Activated CD4-positive, alpha-beta T cell treated with anti-CD3 and anti-CD28 coated beads for 36 hours (primary cell): ENCODE data around the gene SYTL5. TPM values are rescaled to one million over a fixed set of nuclear protein-coding genes. Genes with fewer than 3 reads are reported as not detected.

Experiments
- ATAC-seq: fragments of 200-7000 bp; cut with Tn5 transposase; one replicate; pipeline ENCODE4 v1.10.0; 2021; ENCODE audit warnings: mild to moderate bottlenecking, moderate library complexity
- CTCF ChIA-PET: fragments of 350-600 bp; sonication (Branson Sonifier 250); formaldehyde crosslinking; loops from one replicate; lab custom pipeline; 2021; ENCODE audit warnings: antibody characterized with exemption; lab: Charles Lee
- POLR2A ChIA-PET: fragments of 350-600 bp; sonication (Branson Sonifier 250); formaldehyde crosslinking; loops from one replicate; lab custom pipeline; 2021; ENCODE audit warnings: antibody characterized with exemption, inconsistent platforms; lab: Charles Lee
- DNase-seq: peaks from one replicate; pipeline ENCODE4 v3.0.0-alpha.2; 2020
- H3K27ac Mint-ChIP-seq: one replicate; pipeline ENCODE4 v1.8.0; 2021; ENCODE audit warnings: mixed read lengths
- H3K27me3 Mint-ChIP-seq: one replicate; pipeline ENCODE4 v1.8.0; 2021; ENCODE audit warnings: mixed read lengths
- H3K36me3 Mint-ChIP-seq: one replicate; pipeline ENCODE4 v1.8.0; 2021; ENCODE audit warnings: low read depth, mixed read lengths
- H3K4me1 Mint-ChIP-seq: one replicate; pipeline ENCODE4 v1.8.0; 2021; ENCODE audit warnings: mixed read lengths
- H3K4me3 Mint-ChIP-seq: one replicate; pipeline ENCODE4 v1.8.0; 2021; ENCODE audit warnings: mild to moderate bottlenecking, moderate library complexity, mixed read lengths
- H3K9me3 Mint-ChIP-seq: one replicate; pipeline ENCODE4 v1.8.0; 2021; ENCODE audit warnings: low read depth, mixed read lengths
- intact Hi-C, 2 experiments: fragments of 100-400 bp; cut with DNase I in 1 of 2; cut with micrococcal nuclease in 1 of 2; formaldehyde crosslinking; loops; one replicate each; pipeline versions ENCODE4 v1.14.2 to v1.15.1; 2022 to 2024; cut with DNase I, micrococcal nuclease
- total RNA-seq, 2 experiments: library from RNA; stranded (reverse); gene quantifications; one replicate each; pipeline ENCODE4 v1.2.3, GENCODE V29; 2021

Gene SYTL5
- total RNA-seq, 2 experiments from 2014 or later = not detected

DNA sequence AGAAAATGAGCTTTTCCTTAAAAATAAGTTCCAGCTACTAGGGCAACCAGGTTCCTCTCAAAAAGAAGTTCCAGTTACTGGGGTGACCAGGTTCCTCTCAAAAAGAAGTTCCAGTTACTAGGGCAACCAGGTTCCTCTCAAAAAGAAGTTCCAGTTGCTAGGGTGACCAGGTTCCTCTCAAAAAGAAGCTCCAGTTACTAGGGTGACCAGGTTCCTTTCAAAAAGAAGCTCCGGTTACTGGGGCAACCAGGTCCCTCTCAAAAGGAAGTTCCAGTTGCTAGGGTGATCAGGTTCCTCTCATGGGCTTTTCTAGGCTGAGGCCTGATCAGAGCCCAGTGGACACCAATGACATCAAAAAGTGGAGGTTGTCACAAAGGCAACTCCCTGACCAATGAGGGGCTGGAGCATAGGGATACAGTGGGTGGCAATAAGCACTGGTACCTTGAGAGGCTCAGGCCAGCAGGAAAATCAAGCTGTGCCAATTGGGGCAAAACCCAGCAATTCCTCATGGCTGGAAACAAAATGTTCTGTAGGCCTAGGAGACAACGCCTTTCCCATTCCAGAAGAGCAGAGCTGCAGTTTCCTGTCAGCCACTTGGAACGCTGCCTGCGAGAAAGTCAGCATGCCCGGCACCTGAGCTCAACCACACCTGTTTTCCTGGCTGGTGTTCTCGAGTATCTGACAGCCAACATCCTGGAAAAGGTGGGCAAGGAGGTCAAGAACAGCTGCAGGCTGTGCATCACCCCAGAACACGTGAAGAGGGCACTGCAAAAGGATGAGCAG, 12.3 kb upstream of the SYTL5 start:
- H3K4me1 Mint-ChIP-seq = no peaks in the 10 kb centered on the region
- H3K36me3 Mint-ChIP-seq = no peaks in the 10 kb centered on the region
- no peak overlapping the region for H3K4me3 Mint-ChIP-seq
- intact Hi-C loops = no loop called here
- H3K27me3 Mint-ChIP-seq = no peaks in the 10 kb centered on the region
- peak; percentile 42 for ATAC-seq
- ChIA-PET POLR2A (no interaction called here), CTCF (no interaction called here)
- no peak overlapping the region for H3K27ac Mint-ChIP-seq
- no peaks in the 10 kb centered on the region for H3K9me3 Mint-ChIP-seq
- peak; percentile 22 for DNase-seq

DNA sequence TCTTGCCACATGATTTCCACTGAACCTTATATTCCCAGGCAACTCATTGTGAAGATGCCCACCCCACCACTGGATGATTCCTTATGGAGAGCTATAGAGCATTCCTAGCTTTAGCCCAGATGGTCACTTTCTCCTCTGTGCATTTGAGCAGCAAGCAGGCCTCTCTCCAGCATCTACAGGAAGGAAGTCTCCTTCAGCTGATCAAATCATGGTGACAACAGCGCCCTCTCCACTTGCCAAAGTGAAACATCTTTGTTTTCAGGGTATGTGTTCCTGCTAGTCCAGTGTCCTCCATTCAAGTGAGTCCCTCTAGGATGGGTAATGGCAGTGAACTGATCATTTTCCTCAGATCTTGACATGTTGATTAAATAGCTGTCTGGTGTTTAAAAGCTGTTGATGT, 10.9 kb upstream of the SYTL5 start:
- POLR2A ChIA-PET = no interaction called here
- ATAC-seq (no peak), DNase-seq (peak; percentile 14)
- no peaks in the 10 kb centered on the region for H3K9me3 Mint-ChIP-seq
- no peaks in the 10 kb centered on the region for H3K36me3 Mint-ChIP-seq
- CTCF ChIA-PET = no interaction called here
- no peaks in the 10 kb centered on the region for H3K27me3 Mint-ChIP-seq
- no peaks in the 10 kb centered on the region for H3K4me1 Mint-ChIP-seq
- H3K27ac Mint-ChIP-seq = no peak overlapping the region
- no peak overlapping the region for H3K4me3 Mint-ChIP-seq
- intact Hi-C loops = no loop called here

DNA sequence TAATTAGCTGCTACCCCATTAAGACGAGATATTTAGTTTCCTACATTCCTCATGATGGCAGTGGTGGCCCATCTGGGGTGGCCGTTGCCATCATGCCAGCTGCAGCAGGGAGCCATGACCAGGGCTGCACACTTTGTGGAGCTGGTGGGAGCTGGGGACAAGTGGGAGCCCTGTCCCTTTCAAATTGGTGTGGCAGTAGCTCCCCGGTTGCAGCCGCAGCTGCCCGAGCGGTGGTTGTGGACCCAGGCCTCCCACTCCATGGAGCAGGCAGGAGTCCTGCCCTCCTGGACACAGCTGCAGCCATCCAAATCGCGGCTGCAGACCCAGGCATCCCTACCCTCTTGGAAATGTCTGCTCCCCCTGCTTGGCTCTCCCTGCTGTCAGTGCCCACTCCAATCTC, 9.3 kb upstream of the SYTL5 start:
- no peaks in the 10 kb centered on the region for H3K9me3 Mint-ChIP-seq
- ChIA-PET POLR2A (no interaction called here), CTCF (no interaction called here)
- no peak for DNase-seq
- no peaks in the 10 kb centered on the region for H3K4me1 Mint-ChIP-seq
- H3K36me3 Mint-ChIP-seq = no peaks in the 10 kb centered on the region
- no peak for ATAC-seq
- H3K27me3 Mint-ChIP-seq = no peaks in the 10 kb centered on the region
- H3K4me3 Mint-ChIP-seq = no peak overlapping the region
- no peak overlapping the region for H3K27ac Mint-ChIP-seq
- intact Hi-C loops = no loop called here

DNA sequence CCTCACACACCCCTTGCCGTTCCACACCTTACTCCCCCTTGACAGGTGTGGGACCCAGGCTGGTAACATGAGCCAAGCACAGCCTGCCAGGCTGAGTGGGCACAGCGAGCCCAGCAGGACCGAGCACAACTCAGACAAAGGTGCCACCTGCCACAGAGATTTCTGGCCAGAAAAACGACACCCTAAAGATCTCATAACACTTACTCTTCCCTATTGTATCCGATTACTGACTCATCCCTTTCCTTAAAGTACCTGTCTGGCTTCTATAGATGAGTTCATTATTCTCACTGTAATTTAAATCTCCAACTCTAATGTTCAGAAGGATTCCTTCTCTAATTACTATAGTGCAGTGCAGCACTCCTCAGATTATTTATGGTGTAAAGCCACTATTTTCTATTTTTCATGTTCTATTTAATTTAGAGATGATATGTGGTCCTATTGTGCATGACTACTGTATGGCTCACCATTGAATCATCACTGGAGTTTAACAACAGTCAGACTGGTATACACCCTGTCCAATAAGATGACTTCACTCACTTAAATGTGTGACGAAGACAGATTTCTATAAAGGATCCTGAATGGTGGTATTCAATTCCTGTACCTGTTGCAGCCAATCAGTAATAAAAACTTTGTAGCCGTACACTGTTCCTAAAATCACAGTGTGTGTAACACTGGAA, 7.6 kb upstream of the SYTL5 start:
- no peaks in the 10 kb centered on the region for H3K9me3 Mint-ChIP-seq
- DNase-seq = no peak
- H3K27ac Mint-ChIP-seq = no peak overlapping the region
- CTCF ChIA-PET = no interaction called here
- no peaks in the 10 kb centered on the region for H3K36me3 Mint-ChIP-seq
- POLR2A ChIA-PET = no interaction called here
- H3K4me1 Mint-ChIP-seq = no peaks in the 10 kb centered on the region
- peak; percentile 63 for ATAC-seq
- H3K4me3 Mint-ChIP-seq = no peak overlapping the region
- intact Hi-C loops = no loop called here
- peaks cover under 1% of the 10 kb centered on the region for H3K27me3 Mint-ChIP-seq

DNA sequence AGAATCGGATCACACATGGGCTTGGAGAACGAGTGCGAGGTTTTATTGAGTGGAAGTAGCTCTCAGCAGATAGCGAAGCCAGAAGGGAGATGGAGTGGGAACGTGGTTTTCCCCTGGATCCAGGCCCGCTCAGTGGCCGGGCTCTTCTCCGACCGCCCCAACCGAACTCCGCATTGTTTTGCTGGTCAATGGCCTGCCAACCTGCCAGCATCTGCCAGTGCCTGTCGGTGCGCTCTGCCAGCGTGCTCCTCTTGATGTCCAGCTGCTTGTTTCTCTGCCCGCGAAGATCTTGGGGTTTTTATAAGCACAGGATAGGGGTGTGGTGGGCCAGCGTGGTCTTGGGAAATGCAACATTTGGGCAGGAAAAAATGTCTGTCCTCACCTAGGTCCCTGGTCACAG, 5.6 kb upstream of the SYTL5 start:
- H3K27me3 Mint-ChIP-seq = peaks cover 2% of the 10 kb centered on the region
- H3K36me3 Mint-ChIP-seq = no peaks in the 10 kb centered on the region
- ChIA-PET POLR2A (no interaction called here), CTCF (no interaction called here)
- no peaks in the 10 kb centered on the region for H3K4me1 Mint-ChIP-seq
- intact Hi-C loops = no loop called here
- DNase-seq = no peak
- no peak overlapping the region for H3K27ac Mint-ChIP-seq
- no peak overlapping the region for H3K4me3 Mint-ChIP-seq
- no peaks in the 10 kb centered on the region for H3K9me3 Mint-ChIP-seq
- ATAC-seq = no peak

DNA sequence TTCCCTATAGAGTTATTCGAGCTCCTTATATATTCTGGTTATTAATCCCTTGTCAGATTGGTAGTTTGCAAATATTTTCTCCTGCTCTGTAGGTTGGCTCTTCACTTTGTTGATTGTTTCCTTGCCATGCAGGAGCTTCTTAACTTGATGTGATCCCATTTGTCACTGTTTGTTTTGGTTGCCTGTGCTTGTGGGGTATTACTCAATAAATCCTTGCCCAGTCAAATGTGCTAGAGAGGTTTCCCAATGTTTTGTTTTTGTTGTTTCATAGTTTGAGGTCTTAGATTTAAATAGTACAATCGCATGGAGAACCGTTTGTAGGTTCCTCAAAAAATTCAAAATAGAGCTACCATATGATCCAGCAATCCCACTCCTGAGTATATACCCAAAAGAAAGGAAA, 2.3 kb upstream of the SYTL5 start:
- DNase-seq (no peak), ATAC-seq (no peak)
- Mint-ChIP-seq H3K27me3 (peaks cover 4% of the 10 kb centered on the region), H3K4me3 (no peak overlapping the region), H3K9me3 (no peaks in the 10 kb centered on the region), H3K36me3 (no peaks in the 10 kb centered on the region), H3K4me1 (no peaks in the 10 kb centered on the region), H3K27ac (no peak overlapping the region)
- CTCF ChIA-PET = no interaction called here
- POLR2A ChIA-PET = no interaction called here
- intact Hi-C loops = no loop called here

DNA sequence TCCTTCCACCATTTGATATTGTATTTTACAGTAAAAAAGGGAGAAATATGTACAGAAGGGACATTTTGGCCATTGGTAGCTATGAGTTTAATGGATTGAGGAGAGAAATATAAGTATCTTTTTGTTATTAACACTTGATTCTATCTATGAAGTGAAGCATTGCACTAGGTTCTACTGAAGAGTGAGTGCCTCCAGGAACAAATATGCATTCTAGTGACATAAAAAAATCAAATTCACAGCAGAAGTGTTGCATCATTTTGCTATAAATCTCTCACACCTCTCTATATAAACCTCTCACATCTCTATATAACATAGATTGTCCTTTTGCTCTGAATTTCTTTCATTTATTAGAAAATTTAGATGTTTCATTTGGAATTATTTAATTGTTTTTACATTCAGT, 425 bp downstream of the SYTL5 start:
- CTCF ChIA-PET = interaction anchor here (0.6 kb wide), 1 partner anchor 1456 kb away, joined by 3 read pairs; no protein-coding TSS in a partner anchor
- intact Hi-C loops = no loop called here

DNA sequence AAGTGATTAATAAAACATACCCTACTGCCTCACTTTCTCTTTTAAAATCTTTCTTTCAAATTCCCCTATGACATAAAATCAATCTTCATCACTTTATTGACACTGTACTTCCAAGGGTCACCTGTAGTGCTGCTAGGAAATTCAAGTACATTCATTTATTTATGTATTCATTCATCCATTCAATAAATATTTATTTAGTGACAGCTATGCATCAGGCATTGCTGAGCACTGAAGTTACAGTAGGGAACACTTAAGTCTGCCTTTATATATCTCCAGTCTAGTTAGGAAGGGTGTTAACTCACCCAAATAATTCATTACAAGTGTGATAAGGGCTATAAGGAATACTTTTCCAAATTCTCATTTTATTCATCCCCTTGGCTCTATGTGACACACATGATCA, 2.3 kb downstream of the SYTL5 start:
- H3K36me3 Mint-ChIP-seq = no peaks in the 10 kb centered on the region
- CTCF ChIA-PET = no interaction called here
- H3K27ac Mint-ChIP-seq = no peak overlapping the region
- intact Hi-C loops = no loop called here
- no peaks in the 10 kb centered on the region for H3K9me3 Mint-ChIP-seq
- H3K4me3 Mint-ChIP-seq = no peak overlapping the region
- H3K27me3 Mint-ChIP-seq = peaks cover 6% of the 10 kb centered on the region
- POLR2A ChIA-PET = no interaction called here
- DNase-seq = no peak
- H3K4me1 Mint-ChIP-seq = no peaks in the 10 kb centered on the region
- ATAC-seq = no peak

More for the DNA sequence above, 425 bp downstream of the SYTL5 start:
- no peak for DNase-seq
- H3K36me3 Mint-ChIP-seq = no peaks in the 10 kb centered on the region
- H3K4me1 Mint-ChIP-seq = no peaks in the 10 kb centered on the region
- no peaks in the 10 kb centered on the region for H3K9me3 Mint-ChIP-seq
- H3K27me3 Mint-ChIP-seq = peaks cover 6% of the 10 kb centered on the region
- no peak for ATAC-seq
- no peak overlapping the region for H3K4me3 Mint-ChIP-seq
- no peak overlapping the region for H3K27ac Mint-ChIP-seq
- POLR2A ChIA-PET = no interaction called here

DNA sequence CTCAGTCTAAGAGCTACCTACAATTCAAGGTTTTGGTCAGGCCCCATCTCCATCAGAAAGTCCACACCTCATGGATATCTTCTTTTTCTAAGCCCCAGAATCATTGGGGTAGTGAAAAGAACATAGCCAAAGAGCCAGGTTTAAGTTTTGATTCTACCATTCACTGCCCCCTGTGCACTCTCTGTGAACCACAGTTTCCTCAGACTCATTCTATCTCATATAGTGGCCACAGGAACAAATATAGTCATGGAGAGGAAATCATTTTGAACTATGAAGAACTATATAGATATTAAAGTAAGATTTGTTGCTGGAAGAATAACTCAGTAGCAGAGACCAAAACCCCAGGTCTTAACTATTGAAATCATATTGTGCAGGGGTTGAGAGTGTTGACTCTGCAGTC, 3.3 kb downstream of the SYTL5 start:
- CTCF ChIA-PET = no interaction called here
- intact Hi-C loops = no loop called here

DNA sequence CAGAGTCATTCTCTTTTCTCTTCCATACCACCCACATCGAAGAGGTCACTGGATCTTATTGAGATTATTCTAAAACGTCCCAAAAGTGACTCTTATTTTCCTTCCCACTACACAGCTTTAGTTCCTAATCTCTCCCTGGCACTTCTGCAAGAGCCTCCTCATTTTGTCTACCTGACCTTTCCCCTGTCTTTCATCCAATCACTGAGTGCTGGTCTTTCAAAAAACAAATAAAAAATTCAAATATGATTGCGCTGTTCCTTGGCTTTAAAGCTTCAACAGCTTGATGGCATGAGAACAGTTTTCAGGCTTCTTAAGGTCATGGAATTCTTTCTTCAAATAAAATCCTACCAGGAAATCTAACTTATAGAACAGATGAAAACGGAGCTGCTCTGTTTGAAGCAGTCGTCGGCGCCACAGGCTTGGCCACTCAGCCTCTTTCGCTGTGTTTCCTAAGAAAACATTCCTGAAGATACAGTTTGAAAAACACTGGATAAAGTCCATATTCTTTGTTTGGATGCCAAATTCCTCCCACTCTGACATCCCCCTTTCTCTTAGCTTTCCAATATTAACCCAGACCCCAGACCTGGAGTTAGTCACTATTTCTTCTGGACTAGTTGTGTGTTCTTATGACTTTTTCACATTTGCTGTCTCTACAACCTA, 12.5 kb downstream of the SYTL5 start:
- Mint-ChIP-seq H3K4me1 (no peaks in the 10 kb centered on the region), H3K27me3 (peaks cover 2% of the 10 kb centered on the region), H3K27ac (no peak overlapping the region), H3K36me3 (no peaks in the 10 kb centered on the region), H3K9me3 (no peaks in the 10 kb centered on the region), H3K4me3 (no peak overlapping the region)
- DNase-seq (no peak), ATAC-seq (no peak)
- intact Hi-C loops = no loop called here
- CTCF ChIA-PET = no interaction called here
- POLR2A ChIA-PET = no interaction called here

More for the DNA sequence above, 3.3 kb downstream of the SYTL5 start:
- Mint-ChIP-seq H3K27me3 (peaks cover 4% of the 10 kb centered on the region), H3K27ac (no peak overlapping the region), H3K9me3 (no peaks in the 10 kb centered on the region), H3K4me1 (no peaks in the 10 kb centered on the region), H3K36me3 (no peaks in the 10 kb centered on the region), H3K4me3 (no peak overlapping the region)
- POLR2A ChIA-PET = no interaction called here
- DNase-seq (no peak), ATAC-seq (no peak)

DNA sequence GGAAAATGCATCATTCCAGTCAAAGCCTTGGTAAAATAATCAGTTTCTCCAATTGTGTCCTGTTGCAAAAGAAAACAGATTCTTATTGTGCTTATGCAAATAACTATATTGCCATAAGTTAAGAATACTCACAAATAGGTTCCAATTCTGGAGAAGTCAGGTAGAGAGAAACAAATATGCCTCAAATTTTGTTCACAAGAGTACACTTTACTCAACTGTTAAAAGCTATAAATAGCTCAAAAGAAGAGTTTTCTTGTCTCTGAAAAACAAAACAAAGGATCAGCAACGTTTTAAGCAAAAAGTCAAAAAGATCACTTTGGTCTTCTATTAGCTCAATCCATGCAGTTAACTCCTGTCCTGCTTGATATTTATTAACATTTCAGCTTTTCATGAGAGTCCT, 21.9 kb downstream of the SYTL5 start:
- Mint-ChIP-seq H3K4me3 (no peak overlapping the region), H3K36me3 (no peaks in the 10 kb centered on the region), H3K27me3 (no peaks in the 10 kb centered on the region), H3K4me1 (no peaks in the 10 kb centered on the region), H3K9me3 (no peaks in the 10 kb centered on the region), H3K27ac (no peak overlapping the region)
- ATAC-seq = no peak
- ChIA-PET POLR2A (no interaction called here), CTCF (interaction anchor here (0.6 kb wide), 1 partner anchor 11 kb away, joined by 3 read pairs; no protein-coding TSS in a partner anchor)
- DNase-seq = no peak
- intact Hi-C loops = no loop called here

DNA sequence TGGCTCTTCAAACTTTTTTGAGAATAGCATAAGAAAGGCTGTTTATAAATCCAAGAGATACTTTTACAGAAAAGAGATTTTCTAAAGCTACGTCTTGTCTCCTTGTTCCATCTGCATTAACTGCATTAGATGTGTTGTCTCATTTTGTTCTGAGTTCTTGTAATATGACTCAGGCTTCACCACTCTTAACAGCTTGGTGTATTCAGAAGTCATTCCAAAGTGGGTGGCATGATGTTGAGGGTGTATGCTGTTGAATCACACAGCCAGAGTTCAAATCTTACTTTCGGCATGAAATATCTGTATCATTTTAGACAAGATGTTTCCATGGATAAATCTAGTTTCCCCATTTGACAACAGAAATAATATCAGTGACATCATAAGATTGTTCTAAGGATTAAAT, 30.1 kb downstream of the SYTL5 start:
- ATAC-seq (peak; percentile 26), DNase-seq (no peak)
- Mint-ChIP-seq H3K27ac (no peak overlapping the region), H3K9me3 (no peaks in the 10 kb centered on the region), H3K4me3 (no peak overlapping the region), H3K27me3 (no peaks in the 10 kb centered on the region), H3K4me1 (no peaks in the 10 kb centered on the region), H3K36me3 (no peaks in the 10 kb centered on the region)
- intact Hi-C loops = no loop called here
- ChIA-PET CTCF (no interaction called here), POLR2A (no interaction called here)
